Body of pancreas (tissue), 4 donors: ENCODE results near the gene DNAJC1. TPM values are rescaled to one million over a fixed set of nuclear protein-coding genes. Genes with fewer than 3 reads are reported as not detected.

Experiments
- ATAC-seq: fragments of 150-250 bp; one replicate; pipeline ENCODE4 v1.9.1; 2016
- DNase-seq, 4 donors: peaks; one replicate each; pipeline ENCODE4 v3.0.0-alpha.2; 2019
- H3K27ac ChIP-seq, 4 donors: fragments of 200-600 bp; sonication (generic); 1 replicate in 3 of 4; 2 replicates in 1 of 4; pipeline versions ENCODE4 v1.5.1 to v1.6.1; 2016 to 2019; ENCODE audit warnings: mild to moderate bottlenecking in 1 of 4, mixed read lengths in 1 of 4, moderate library complexity in 1 of 4
- H3K27me3 ChIP-seq, 2 donors: fragments of 200-600 bp; sonication (generic); one replicate each; pipeline ENCODE4 v1.6.0; 2016; ENCODE audit warnings: mild to moderate bottlenecking in 1 of 2
- H3K36me3 ChIP-seq, 2 donors: fragments of 200-600 bp; sonication (generic); replicated peaks in 1 of 2; 2 replicates each; pipeline ENCODE4 v1.5.1; 2016; ENCODE audit warnings: low read depth in 2 of 2; ENCODE audit not compliant: insufficient read depth in 1 of 2
- H3K4me1 ChIP-seq: fragments of 200-600 bp; sonication (generic); one replicate; pipeline ENCODE4 v1.6.0; 2016
- H3K4me3 ChIP-seq, 2 donors: fragments of 200-600 bp; sonication (generic); 1 replicate in 1 of 2; 2 replicates in 1 of 2; pipeline ENCODE4 v1.5.1; 2016 to 2019
- H3K9me3 ChIP-seq, 3 donors: fragments of 200-600 bp; sonication (generic); 1 replicate in 2 of 3; 2 replicates in 1 of 3; pipeline ENCODE4 v1.5.1; 2016
- CTCF ChIP-seq, 7 experiments: fragments of 450-650 bp in 4 of 7; fragments of 200-600 bp in 3 of 7; sonication (generic) in 3 of 7; IDR thresholded peaks; one replicate each; pipeline ENCODE4 v1.5.1; 2016 to 2019; ENCODE audit warnings: antibody characterized with exemption in 7 of 7
- POLR2A ChIP-seq, 3 donors: fragments of 450-650 bp; IDR thresholded peaks; one replicate each; pipeline ENCODE4 v1.6.1; 2016; ENCODE audit warnings: antibody characterized with exemption in 3 of 3, mild to moderate bottlenecking in 2 of 3
- WGBS, 2 donors: methylation state at CpG; one replicate each; pipeline ENCODE4 v1.1.5; 2017; 5-methylcytosine and 5-hydroxymethylcytosine counted together
- intact Hi-C: fragments of 100-400 bp; cut with DNase I; formaldehyde crosslinking; loops from one replicate; pipeline ENCODE4 v1.15.1; 2023
- total RNA-seq, 2 donors: library from RNA; depleted of rRNA; stranded (reverse); fragments of >200 nt; gene quantifications; one replicate each; pipeline ENCODE4 v1.1.0, GENCODE V29; 2016

DNAJC1 gene
- total RNA-seq, 2 donors from 2014 or later = 45.7 to 90.3 TPM

- Histone ChIP-seq H3K27me3 (no peaks in the 10 kb centered on the region), H3K36me3 (peaks cover 0 to 3% of the 10 kb centered on the region in 2 donors), H3K4me1 (no peaks in the 10 kb centered on the region), H3K9me3 (no peaks in the 10 kb centered on the region), H3K27ac (no peak overlapping the region), H3K4me3 (no peak overlapping the region)
- TF ChIP-seq CTCF (IDR thresholded peaks at IDR 0.05) (no peak), POLR2A (IDR thresholded peaks at IDR 0.05) (no peak)
- intact Hi-C loops = no loop called here
- ATAC-seq (no peak), DNase-seq (no peak)
- 94% methylated on average over 2 of the region's 2 CpGs for WGBS, 2 donors
Observed at GRCh38 chr10:21760332-21760731, 243.2 kb downstream of the DNAJC1 start.

DNA sequence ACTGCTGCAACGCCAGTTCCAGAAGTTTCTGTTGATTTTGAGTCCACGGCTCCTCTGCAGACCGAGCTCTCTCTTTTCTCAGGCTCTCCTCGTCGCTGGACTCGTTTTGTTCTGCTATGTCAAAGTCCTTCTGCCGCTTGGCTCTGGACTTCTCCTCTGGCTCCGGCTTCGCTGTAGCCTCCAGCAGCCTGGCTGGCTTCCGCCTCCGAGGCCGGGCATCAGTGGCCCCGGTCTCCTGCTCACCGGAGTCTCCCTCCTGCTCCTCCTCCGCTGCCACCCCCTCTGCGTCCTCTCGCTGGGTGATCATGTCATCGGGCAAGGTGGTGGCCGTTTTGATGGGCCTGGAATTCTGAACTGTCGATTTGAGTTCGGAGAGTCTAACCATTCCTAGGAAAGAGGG, 244.3 kb downstream of the DNAJC1 start:
- TF ChIP-seq CTCF (IDR thresholded peaks at IDR 0.05) = no peak
- TF ChIP-seq POLR2A (IDR thresholded peaks at IDR 0.05) = no peak
- no peak for DNase-seq
- no peaks in the 10 kb centered on the region for H3K4me1 ChIP-seq
- no peaks in the 10 kb centered on the region for H3K9me3 ChIP-seq
- no peak overlapping the region for H3K4me3 ChIP-seq
- peaks cover 0 to 3% of the 10 kb centered on the region in 2 donors for H3K36me3 ChIP-seq
- no peak overlapping the region for H3K27ac ChIP-seq
- no peak for ATAC-seq
- 90 to 97% methylated on average over 21 of the region's 21 CpGs for WGBS, 2 donors
- intact Hi-C loops = no loop called here
- no peaks in the 10 kb centered on the region for H3K27me3 ChIP-seq

GRCh38 chr10:21758696-21759095, 244.8 kb downstream of the DNAJC1 start:
- no peak overlapping the region for H3K4me3 ChIP-seq
- peaks cover 0 to 3% of the 10 kb centered on the region in 2 donors for H3K36me3 ChIP-seq
- WGBS, 2 donors = 92 to 95% methylated on average over 7 of the region's 7 CpGs
- TF ChIP-seq POLR2A (IDR thresholded peaks at IDR 0.05) (no peak), CTCF (IDR thresholded peaks at IDR 0.05) (no peak)
- no peaks in the 10 kb centered on the region for H3K9me3 ChIP-seq
- intact Hi-C loops = no loop called here
- ATAC-seq (no peak), DNase-seq (no peak)
- no peaks in the 10 kb centered on the region for H3K27me3 ChIP-seq
- no peak overlapping the region for H3K27ac ChIP-seq
- H3K4me1 ChIP-seq = no peaks in the 10 kb centered on the region

- ATAC-seq (no peak), DNase-seq (no peak)
- TF ChIP-seq CTCF (IDR thresholded peaks at IDR 0.05) (no peak), POLR2A (IDR thresholded peaks at IDR 0.05) (no peak)
- peaks cover 0 to 3% of the 10 kb centered on the region in 2 donors for H3K36me3 ChIP-seq
- 89% methylated on average over 11 to 14 of the region's 14 CpGs for WGBS, 2 donors
- H3K27me3 ChIP-seq = no peaks in the 10 kb centered on the region
- no peaks in the 10 kb centered on the region for H3K9me3 ChIP-seq
- no peak overlapping the region for H3K27ac ChIP-seq
- intact Hi-C loops = no loop called here
- no peak overlapping the region for H3K4me3 ChIP-seq
- H3K4me1 ChIP-seq = no peaks in the 10 kb centered on the region
Observed at GRCh38 chr10:21758239-21758638, 245.3 kb downstream of the DNAJC1 start.

- intact Hi-C loops = no loop called here
- WGBS, 2 donors = 78 to 98% methylated on average over 5 to 8 of the region's 8 CpGs
- Histone ChIP-seq H3K27ac (no peak overlapping the region), H3K27me3 (no peaks in the 10 kb centered on the region), H3K36me3 (peaks cover 0 to 3% of the 10 kb centered on the region in 2 donors), H3K4me1 (no peaks in the 10 kb centered on the region), H3K9me3 (no peaks in the 10 kb centered on the region), H3K4me3 (no peak overlapping the region)
- no peak for TF ChIP-seq CTCF (IDR thresholded peaks at IDR 0.05)
- TF ChIP-seq POLR2A (IDR thresholded peaks at IDR 0.05) = no peak
- DNase-seq (no peak), ATAC-seq (no peak)
Observed at GRCh38 chr10:21757185-21757901, 246.2 kb downstream of the DNAJC1 start.
